Activated CD8-positive, alpha-beta memory T cell treated with anti-CD3 and anti-CD28 coated beads for 24 hours (primary cell): ENCODE results near the gene MRFAP1L1.
"Not testable (repeated sequence)": the region's sequence is repeated elsewhere in the genome, so short reads cannot be mapped to it uniquely, and the experiment has no call there.

Experiments
- DNase-seq: peaks from one replicate; pipeline ENCODE4 v3.0.0-alpha.2; 2020

Gene MRFAP1L1

GRCh38 chr4:6709230-6710114 is at the start of gene MRFAP1L1:
MRFAP1L1 (minus strand) TSS chr4:6709865; CDS start chr4:6709629, 236 bp downstream.
- peak; percentile 97 for DNase-seq

GRCh38 chr4:6758728-6759127 is 49.1 kb upstream of the MRFAP1L1 start:
- no peak for DNase-seq

GRCh38 chr4:6756345-6756744 is 46.7 kb upstream of the MRFAP1L1 start:
- not testable (repeated sequence) for DNase-seq

GRCh38 chr4:6755088-6755753 is 45.6 kb upstream of the MRFAP1L1 start:
- no peak for DNase-seq

DNA sequence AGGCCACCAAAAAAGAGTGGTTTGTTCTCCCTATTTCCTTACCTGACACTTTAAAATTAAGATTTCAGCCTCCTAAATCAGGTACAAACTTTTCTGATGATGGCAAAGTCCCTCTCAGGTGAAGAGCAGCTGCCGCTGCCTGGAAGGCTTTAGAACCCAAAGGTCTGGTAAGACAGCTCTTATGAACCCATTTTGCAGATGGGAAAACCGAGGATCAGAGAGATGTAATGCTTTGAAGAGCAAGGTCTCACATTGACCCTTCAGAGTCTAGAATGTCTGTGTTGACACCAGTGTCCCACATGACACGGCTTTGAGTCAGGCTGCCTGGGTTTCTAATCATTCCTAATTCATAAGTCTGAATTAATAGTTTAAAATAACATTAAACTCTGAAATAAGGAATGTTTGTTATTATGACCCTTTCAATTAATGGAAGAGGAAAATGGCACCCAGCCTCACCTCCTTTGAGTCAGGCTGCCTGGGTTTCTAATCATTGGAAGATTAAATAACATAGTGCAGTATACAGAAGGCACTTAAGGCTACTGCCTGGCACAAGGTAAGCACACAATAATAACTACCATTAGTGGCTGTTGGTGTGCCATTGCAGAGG is 44.9 kb upstream of the MRFAP1L1 start:
- no peak for DNase-seq

DNA sequence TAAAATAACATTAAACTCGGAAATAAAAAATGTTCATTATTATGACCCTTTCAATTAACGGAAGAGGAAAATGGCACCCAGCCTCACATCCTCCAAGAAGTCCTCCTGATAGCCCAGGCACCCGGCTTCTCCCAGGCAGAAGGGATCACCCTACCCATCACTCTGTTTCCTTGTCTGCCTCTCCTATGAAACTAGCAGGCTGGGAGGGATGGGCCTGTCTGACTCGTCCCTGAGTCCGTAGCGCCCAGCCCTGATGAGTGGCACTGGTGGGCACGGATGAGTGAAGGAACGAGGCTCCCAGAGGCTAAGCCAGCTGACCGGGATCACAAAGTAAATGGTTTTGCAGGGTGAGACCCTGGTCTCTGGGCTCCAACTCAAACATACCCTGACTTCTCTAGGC is 44.2 kb upstream of the MRFAP1L1 start:
- DNase-seq = no peak

GRCh38 chr4:6753103-6753560 is 43.5 kb upstream of the MRFAP1L1 start:
- DNase-seq = no peak

DNA sequence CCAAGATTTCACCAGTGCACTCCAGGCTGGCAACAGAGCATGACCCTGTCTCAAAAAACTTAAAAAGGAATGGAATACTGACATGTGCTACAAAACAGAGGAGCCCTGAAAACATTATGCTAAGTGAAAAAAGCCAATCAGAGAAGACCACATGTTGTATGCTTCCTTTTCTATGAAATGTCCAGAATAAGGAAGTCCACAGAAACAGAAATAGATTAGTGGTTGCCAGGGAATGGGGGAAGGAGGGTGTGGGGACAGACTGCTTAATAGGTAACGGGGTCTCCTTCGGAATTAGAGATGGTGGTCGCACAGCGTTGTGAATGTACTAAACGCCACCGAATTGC is 42.8 kb upstream of the MRFAP1L1 start:
- DNase-seq = no peak

DNA sequence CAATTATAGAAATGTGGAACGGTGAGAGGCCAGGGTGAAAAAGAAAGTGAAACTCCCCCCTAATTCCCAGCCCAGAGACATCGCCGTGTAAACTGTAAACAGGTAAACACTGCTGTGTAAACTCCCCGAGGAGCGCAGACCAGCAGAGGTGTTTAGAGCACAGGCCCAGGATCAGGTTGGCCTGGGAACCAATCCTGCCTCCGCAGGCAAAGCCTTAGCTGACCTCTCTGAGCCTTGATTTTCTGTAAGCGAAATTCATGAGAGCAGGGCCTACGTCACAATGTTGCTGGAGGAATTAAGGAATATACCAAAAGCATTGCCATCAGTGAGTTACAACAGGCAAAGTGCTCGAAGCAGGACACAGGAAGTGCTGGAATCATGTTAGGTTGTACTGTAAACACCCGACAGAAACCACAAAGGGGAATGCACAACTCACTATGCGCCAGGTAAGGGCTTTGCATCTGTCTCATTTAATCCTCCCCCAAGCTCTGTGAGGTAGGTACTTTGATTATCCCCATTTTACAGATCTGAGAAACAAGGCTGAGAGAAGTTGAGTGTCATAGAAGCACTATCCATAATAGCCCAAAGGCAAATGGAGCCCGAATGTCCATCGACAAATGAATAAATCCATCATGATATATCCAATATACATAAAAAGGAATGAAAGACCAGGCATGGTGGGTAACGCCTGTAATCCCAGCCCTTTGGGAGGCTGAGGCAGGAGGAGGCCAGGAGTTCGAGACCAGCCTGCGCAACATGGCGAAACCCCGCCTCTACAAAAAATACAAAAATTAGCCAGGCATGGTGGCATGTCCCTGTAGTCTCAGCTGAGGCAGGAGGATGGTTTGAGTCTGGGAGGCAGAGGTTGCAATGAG is 42.2 kb upstream of the MRFAP1L1 start:
- DNase-seq = no peak

DNA sequence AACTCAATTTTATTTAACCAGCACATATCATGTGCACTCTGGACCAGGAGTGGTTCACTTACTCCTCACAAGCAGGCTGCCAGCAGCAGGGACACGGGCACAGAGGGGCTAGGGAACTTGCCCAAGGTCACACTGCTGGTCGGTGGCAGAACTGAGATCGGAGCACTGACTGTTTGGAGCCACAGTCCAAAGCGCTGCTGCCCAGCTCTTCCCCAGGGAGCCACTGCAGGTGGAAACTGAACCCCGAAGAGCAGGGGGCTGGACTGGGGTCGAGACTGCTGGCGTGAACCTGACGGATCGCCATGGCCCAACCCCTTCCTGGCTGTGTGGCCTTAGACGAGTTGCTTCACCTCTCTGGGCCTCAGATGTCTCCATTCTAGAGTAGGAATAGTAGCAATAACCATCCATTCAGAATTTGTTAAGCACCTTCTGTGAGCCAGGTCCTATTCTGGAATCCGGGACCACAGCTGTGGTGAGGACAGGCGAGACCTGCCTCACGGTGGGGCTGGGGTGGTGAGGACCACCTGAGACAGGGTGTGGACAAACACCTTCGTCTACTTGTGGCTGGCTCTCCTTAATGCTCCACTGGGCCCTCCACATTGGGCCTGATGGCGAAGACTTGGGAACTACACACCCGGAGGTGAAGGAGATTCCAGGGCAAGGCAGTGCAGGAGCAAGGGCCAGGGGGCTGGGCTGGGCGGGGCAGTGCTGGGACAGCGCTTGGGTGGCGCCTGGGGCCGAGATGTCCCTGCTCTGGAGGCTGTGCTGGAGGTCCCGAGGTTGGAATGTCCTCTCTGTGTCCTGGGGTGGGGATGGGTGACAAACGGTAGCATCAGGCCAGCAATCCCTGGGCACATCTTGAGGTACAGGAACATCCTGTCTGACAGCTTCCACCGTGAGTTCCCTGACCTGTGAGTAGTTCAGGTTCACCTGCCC is 40.9 kb upstream of the MRFAP1L1 start:
- DNase-seq = no peak

GRCh38 chr4:6749340-6750171 is 39.9 kb upstream of the MRFAP1L1 start:
- DNase-seq = no peak

DNA sequence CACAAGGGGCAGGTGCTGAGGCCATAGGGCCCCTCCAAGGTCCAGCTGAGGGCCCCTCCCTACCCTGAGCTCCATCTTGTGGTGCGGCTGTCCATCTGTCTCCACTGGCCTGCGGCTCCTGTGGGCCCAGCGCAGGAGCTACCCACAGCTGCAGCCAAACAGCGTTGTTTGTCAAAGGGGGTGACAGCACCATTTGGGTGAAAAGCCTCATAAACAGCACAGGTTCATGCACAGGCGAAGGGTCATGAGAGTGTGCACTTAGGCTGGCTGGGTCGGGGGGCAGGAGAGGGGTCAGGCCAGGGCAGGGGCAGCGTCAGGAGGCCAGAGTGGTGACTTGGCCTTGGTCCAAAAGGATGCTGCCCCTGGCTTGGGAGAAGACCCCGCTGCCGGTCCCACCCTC is 38.6 kb upstream of the MRFAP1L1 start:
- no peak for DNase-seq

DNA sequence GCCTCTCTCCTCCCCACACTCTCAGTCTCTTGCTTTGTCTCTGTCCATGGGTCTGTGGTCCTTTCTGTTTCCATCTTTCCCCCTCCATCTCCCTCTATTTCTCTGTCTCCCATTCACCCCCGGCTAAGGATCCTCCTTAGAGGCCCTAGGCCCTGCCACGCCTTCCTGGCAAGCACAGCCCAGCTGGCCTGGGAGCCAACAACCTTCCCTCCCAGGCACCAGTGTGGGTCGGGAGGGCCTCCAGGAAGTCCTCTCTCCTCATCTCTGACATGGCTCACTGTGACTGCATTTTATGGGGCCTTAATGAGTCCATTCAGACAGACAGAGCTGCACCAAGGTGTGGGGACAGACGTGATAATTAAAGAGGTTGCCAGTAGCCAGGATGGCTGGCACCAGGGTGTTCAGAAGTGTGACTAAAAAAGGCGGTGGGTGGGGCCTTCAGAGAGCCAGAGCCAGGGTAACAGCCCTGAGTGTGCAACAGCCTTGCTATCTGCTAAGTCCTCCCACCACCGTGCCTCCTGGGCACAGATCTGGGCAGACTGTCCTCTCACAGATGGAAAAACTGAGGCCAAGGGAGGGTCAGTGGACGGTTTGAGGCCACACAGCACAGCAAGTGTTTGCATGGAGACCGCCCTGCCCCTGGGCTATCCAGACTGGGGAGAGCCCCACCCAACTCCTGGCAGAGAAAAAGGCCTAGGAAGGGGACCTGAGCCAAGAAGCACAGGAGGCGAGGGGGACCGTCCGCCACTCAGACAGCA is 37.8 kb upstream of the MRFAP1L1 start:
- DNase-seq = no peak

DNA sequence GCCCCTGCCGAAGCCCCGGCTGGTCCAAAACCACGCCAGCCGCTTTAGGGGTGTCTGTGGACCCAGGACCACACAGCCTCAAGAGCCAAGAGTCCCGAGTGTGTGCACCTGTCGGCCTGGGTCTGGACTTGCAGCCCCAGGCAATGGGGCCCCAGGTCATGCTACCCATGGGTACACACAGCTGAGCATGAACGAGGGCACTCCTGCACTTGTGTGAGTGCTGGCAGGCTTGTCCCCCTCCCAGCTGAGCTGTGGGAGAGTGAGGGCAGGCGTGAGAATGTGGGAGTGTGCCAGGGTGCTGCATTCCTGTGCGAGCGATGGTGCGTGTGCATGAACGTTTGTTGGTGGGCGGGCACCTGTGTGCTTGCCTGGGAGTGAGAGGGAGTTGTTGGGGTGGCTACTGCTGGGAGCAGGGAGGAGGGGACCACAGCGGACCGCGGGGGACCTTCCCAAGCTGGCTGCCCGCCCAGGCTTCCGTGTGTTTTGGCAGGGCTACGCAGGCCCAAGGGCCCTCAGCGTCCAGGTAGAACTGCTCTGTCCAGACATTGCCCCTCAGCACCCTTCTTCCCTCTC is 37.1 kb upstream of the MRFAP1L1 start:
- DNase-seq = no peak

DNA sequence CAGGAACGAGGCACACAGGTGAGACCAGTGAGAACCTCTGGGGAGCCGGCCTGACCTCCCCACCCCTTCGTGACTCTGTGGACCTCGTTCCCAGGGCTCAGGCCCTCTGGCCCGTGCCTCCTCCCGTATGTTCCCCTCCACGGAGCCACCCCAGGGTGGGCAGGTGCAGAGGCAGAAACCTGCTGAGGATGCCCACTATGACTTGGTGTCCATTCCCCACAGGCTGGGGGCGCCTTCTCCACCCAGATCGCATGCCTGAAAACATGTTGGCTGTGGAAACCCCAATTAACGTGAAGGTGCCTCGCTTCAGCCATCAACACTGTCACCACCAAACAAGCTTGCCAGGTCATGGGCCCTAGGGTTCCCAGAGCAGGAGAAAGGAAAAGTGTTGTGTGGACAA is 33.3 kb upstream of the MRFAP1L1 start:
- no peak for DNase-seq

DNA sequence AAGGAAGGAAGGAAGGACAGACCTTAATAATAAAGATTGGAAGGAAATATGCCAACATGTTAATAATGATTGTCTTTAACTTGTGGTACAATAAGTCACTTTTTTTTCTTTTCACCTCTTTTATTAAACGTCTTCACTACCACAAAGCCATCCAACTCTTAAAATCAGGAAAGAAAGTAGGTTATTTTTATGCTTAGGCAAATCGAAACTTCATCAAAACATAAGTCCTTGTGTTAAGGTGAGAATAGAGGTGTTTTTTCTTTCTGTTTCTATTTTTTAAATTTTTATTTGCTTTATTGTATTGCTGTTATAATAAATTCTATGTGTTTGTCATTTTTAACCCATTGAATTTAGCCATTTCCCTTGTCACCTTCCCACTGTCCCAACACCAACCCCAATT is 32.8 kb upstream of the MRFAP1L1 start:
- no peak for DNase-seq

DNA sequence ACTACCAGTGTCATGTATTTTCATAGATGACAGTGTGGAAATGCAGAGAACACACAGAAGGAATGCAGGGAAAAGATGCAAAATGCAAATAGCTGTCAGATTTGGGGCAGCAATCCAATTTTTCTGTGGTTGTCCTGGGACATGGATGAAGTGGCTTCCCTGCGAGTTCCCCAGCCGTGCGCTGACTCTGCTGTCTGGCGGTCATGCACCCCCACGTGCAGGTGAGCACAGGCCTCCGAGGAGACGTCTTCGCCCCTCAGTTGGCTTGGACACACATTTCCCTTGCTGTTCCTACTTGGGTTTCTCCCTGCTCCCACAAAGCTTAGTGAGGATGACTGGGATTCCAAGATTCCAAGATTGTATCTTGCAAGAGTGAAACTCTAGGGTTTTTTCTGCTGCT is 30.7 kb upstream of the MRFAP1L1 start:
- no peak for DNase-seq

DNA sequence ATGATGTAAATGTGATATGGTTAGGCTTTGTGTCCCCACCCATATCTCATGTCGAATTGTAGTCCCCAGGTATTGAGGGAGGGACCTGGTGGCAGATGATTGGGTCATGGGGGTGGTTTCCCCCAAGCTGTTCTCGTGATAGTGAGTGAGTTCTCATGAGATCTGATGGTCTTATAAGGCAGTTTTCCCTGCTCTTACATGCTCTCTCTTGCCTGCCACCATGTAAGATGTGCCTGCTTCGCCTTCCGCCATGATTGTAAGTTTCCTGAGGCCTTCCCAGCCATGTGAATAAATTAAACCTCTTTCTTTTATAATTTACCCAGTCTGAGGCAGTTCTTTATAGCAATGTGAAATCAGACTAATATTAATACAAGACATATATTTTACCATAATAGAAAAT is 30.3 kb upstream of the MRFAP1L1 start:
- DNase-seq = no peak

DNA sequence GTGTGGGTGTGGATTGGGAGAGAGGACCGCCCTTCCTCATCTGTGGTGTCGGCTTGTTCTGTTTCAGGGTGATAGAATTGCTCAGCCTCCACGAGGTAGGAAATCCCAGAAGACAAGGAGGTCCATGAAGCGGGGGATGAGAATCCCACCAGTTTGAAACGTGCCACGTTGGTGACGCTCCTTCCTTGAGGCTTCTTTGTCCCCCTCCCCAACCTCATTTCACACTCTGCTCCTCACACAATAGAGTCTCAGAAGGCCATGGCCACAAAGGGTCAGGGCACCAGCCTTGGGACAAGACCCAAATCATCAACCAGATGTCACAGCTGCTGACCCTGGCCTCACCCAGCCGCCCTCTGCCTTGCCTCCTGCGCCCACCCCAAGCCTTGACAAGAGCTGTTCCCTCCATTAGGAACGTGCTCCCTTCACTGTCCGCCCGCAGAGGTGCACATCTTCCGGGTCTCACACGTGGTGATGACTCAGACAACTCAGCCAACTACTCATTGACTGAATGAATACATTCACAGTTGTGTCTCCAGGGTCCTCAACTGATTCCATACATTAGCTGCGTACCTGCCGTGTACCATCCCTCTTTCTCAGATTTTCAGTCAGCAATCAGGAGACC is 24.6 kb upstream of the MRFAP1L1 start:
- no peak for DNase-seq
